Sigmoid colon (tissue), 7 donors: ENCODE measurements around the gene DSCAM. TPM values are rescaled to one million over a fixed set of nuclear protein-coding genes. Genes with fewer than 3 reads are reported as not detected.

Source experiments
- DNase-seq: peaks from one replicate; pipeline ENCODE4 v3.0.0-alpha.2; 2019
- H3K27ac ChIP-seq, 4 donors: fragments of 200-600 bp; sonication (generic); one replicate each; pipeline ENCODE4 v1.5.1; 2016 to 2019; ENCODE audit warnings: mild to moderate bottlenecking in 1 of 4
- H3K27me3 ChIP-seq, 3 donors: fragments of 200-600 bp; sonication (generic); one replicate each; pipeline ENCODE4 v1.5.1; 2019; ENCODE audit warnings: mild to moderate bottlenecking in 1 of 3
- H3K36me3 ChIP-seq, 4 donors: fragments of 200-600 bp; sonication (generic); one replicate each; pipeline ENCODE4 v1.5.1; 2016 to 2019
- H3K4me1 ChIP-seq, 4 donors: fragments of 200-600 bp; sonication (generic); one replicate each; pipeline ENCODE4 v1.5.1; 2017 to 2019
- H3K4me3 ChIP-seq, 4 donors: fragments of 200-600 bp; sonication (generic); one replicate each; pipeline ENCODE4 v1.5.1; 2017 to 2019; ENCODE audit warnings: mild to moderate bottlenecking in 2 of 4, moderate library complexity in 1 of 4
- H3K9me3 ChIP-seq, 4 donors: fragments of 200-600 bp in 3 of 4; sonication (generic) in 3 of 4; one replicate each; pipeline versions ENCODE4 v1.5.1 to v1.6.1; 2013 to 2019
- CTCF ChIP-seq, 4 experiments: fragments of 450-650 bp in 3 of 4; fragments of 200-600 bp in 1 of 4; IDR thresholded peaks; one replicate each; pipeline ENCODE4 v1.5.1; 2016 to 2019; ENCODE audit warnings: antibody characterized with exemption in 4 of 4, mild to moderate bottlenecking in 3 of 4, moderate library complexity in 2 of 4
- EP300 ChIP-seq, 4 donors: sonication (generic); formaldehyde crosslinking; IDR thresholded peaks; one replicate each; pipeline ENCODE4 v1.6.1; 2017; ENCODE audit warnings: antibody characterized with exemption in 4 of 4
- POLR2A ChIP-seq, 2 donors: fragments of 450-650 bp; IDR thresholded peaks; one replicate each; pipeline ENCODE4 v1.6.1; 2016; ENCODE audit warnings: antibody characterized with exemption in 2 of 2, mild to moderate bottlenecking in 2 of 2, moderate library complexity in 2 of 2
- POLR2AphosphoS5 ChIP-seq, 4 donors: sonication (generic); formaldehyde crosslinking; IDR thresholded peaks; one replicate each; pipeline ENCODE4 v1.6.1; 2017; ENCODE audit warnings: antibody characterized with exemption in 4 of 4
- WGBS, 2 donors: extraction: QIAGEN DNeasy Blood & Tissue Kit; methylation state at CpG; one replicate each; pipeline ENCODE4 v1.1.7; 2013; 5-methylcytosine and 5-hydroxymethylcytosine counted together
- intact Hi-C: fragments of 100-400 bp; cut with DNase I; formaldehyde crosslinking; loops from one replicate; pipeline ENCODE4 v1.15.1; 2023
- polyA plus RNA-seq, 3 donors: library from polyadenylated mRNA; stranded (reverse); fragments of 200-250 nt; gene quantifications; one replicate each; pipeline ENCODE4 v1.2.3, GENCODE V29; 2013
- total RNA-seq, 4 donors: library from RNA; depleted of rRNA; stranded (reverse); fragments of >200 nt; gene quantifications; one replicate each; pipeline ENCODE4 v1.1.0, GENCODE V29; 2016
- donor health status: healthy with polysubstance abuse.
- donor health status: Bipolar disorder and iron deficiency.
- donor health status: healthy.

The DSCAM gene
- total and polyA plus RNA-seq, 7 donors: 0.17 to 0.55 (median 0.33) TPM; not detected in 2

- no peaks in the 10 kb centered on the region for H3K36me3 ChIP-seq
- peaks cover 0 to 16% (median 7%) of the 10 kb centered on the region in 3 donors for H3K27me3 ChIP-seq
- H3K27ac ChIP-seq: no peak overlapping the region
- H3K4me3 ChIP-seq: no peak overlapping the region
- no peaks in the 10 kb centered on the region for H3K9me3 ChIP-seq
- WGBS, 2 donors: 71 to 81% methylated on average over 5 of the region's 5 CpGs
- intact Hi-C loops: no loop called here
- no peak for TF ChIP-seq CTCF (IDR thresholded peaks at IDR 0.05)
- no peak for TF ChIP-seq POLR2AphosphoS5 (IDR thresholded peaks at IDR 0.05)
- no peak for TF ChIP-seq EP300 (IDR thresholded peaks at IDR 0.05)
- TF ChIP-seq POLR2A (IDR thresholded peaks at IDR 0.05): no peak
- peaks cover 0 to 20% (median 8%) of the 10 kb centered on the region in 4 donors for H3K4me1 ChIP-seq
- no peak for DNase-seq
These were observed 9.5 kb downstream of the DSCAM start for GRCh38 chr21:40837456-40837855.

GRCh38 chr21:40835184-40835694 is 11.7 kb downstream of the DSCAM start:
- Histone ChIP-seq H3K36me3 (no peaks in the 10 kb centered on the region), H3K9me3 (no peaks in the 10 kb centered on the region), H3K4me3 (no peak overlapping the region), H3K27me3 (no peaks in the 10 kb centered on the region), H3K27ac (no peak overlapping the region), H3K4me1 (peaks cover 0 to 11% (median 5%) of the 10 kb centered on the region in 4 donors)
- no peak for DNase-seq
- intact Hi-C loops: no loop called here
- no peak for TF ChIP-seq CTCF (IDR thresholded peaks at IDR 0.05)
- no peak for TF ChIP-seq POLR2AphosphoS5 (IDR thresholded peaks at IDR 0.05)
- no peak for TF ChIP-seq EP300 (IDR thresholded peaks at IDR 0.05)
- no peak for TF ChIP-seq POLR2A (IDR thresholded peaks at IDR 0.05)
- 61 to 77% methylated on average over 2 of the region's 2 CpGs for WGBS, 2 donors

GRCh38 chr21:40833184-40833583 is 13.8 kb downstream of the DSCAM start:
- 75 to 83% methylated on average over 6 of the region's 6 CpGs for WGBS, 2 donors
- no peak overlapping the region for H3K27ac ChIP-seq
- no peaks in the 10 kb centered on the region for H3K27me3 ChIP-seq
- DNase-seq: no peak
- TF ChIP-seq EP300 (IDR thresholded peaks at IDR 0.05) (no peak), CTCF (IDR thresholded peaks at IDR 0.05) (no peak), POLR2A (IDR thresholded peaks at IDR 0.05) (no peak), POLR2AphosphoS5 (IDR thresholded peaks at IDR 0.05) (no peak)
- intact Hi-C loops: no loop called here
- no peak overlapping the region for H3K4me3 ChIP-seq
- H3K9me3 ChIP-seq: no peaks in the 10 kb centered on the region
- no peaks in the 10 kb centered on the region for H3K4me1 ChIP-seq
- no peaks in the 10 kb centered on the region for H3K36me3 ChIP-seq

- H3K4me3 ChIP-seq: no peak overlapping the region
- DNase-seq: no peak
- H3K4me1 ChIP-seq: no peaks in the 10 kb centered on the region
- 80 to 87% methylated on average over 6 of the region's 6 CpGs for WGBS, 2 donors
- intact Hi-C loops: no loop called here
- no peaks in the 10 kb centered on the region for H3K9me3 ChIP-seq
- TF ChIP-seq POLR2A (IDR thresholded peaks at IDR 0.05): no peak
- no peak for TF ChIP-seq POLR2AphosphoS5 (IDR thresholded peaks at IDR 0.05)
- no peak for TF ChIP-seq CTCF (IDR thresholded peaks at IDR 0.05)
- TF ChIP-seq EP300 (IDR thresholded peaks at IDR 0.05): no peak
- no peaks in the 10 kb centered on the region for H3K27me3 ChIP-seq
- H3K27ac ChIP-seq: no peak overlapping the region
- H3K36me3 ChIP-seq: no peaks in the 10 kb centered on the region
These were observed 14.6 kb downstream of the DSCAM start for GRCh38 chr21:40832316-40832715.

- no peaks in the 10 kb centered on the region for H3K4me1 ChIP-seq
- no peaks in the 10 kb centered on the region for H3K27me3 ChIP-seq
- no peaks in the 10 kb centered on the region for H3K36me3 ChIP-seq
- WGBS, 2 donors: 45 to 73% methylated on average over 4 of the region's 4 CpGs
- no peak for DNase-seq
- TF ChIP-seq POLR2AphosphoS5 (IDR thresholded peaks at IDR 0.05) (no peak), CTCF (IDR thresholded peaks at IDR 0.05) (no peak), POLR2A (IDR thresholded peaks at IDR 0.05) (no peak), EP300 (IDR thresholded peaks at IDR 0.05) (no peak)
- no peak overlapping the region for H3K27ac ChIP-seq
- intact Hi-C loops: no loop called here
- H3K4me3 ChIP-seq: no peak overlapping the region
- no peaks in the 10 kb centered on the region for H3K9me3 ChIP-seq
These were observed 16.1 kb downstream of the DSCAM start for GRCh38 chr21:40830836-40831235.
